MG63 (cell line): ENCODE data around the gene LIG3. TPM values are rescaled to one million over a fixed set of nuclear protein-coding genes. Genes with fewer than 3 reads are reported as not detected.
"Not testable (repeated sequence)": the region's sequence is repeated elsewhere in the genome, so short reads cannot be mapped to it uniquely, and the experiment has no call there.

Experiments
- DNase-seq: peaks from one replicate; pipeline ENCODE4 v3.0.0-alpha.2; 2020
- H3K27me3 ChIP-seq: fragments of 250-450 bp; sonication (Bioruptor Pico); 2 replicates; pipeline ENCODE4 v1.5.1; 2020; ENCODE audit warnings: mild to moderate bottlenecking, moderate library complexity
- H3K36me3 ChIP-seq: fragments of 250-450 bp; sonication (Bioruptor Pico); 2 replicates; pipeline ENCODE4 v1.5.1; 2020; ENCODE audit warnings: mild to moderate bottlenecking, moderate library complexity
- H3K4me3 ChIP-seq: fragments of 250-450 bp; sonication (Bioruptor Pico); 2 replicates; pipeline ENCODE4 v1.5.1; 2020; ENCODE audit warnings: mild to moderate bottlenecking, moderate library complexity
- H3K9me3 ChIP-seq: fragments of 250-450 bp; sonication (Bioruptor Pico); 2 replicates; pipeline ENCODE4 v1.5.1; 2020; ENCODE audit warnings: mild to moderate bottlenecking, moderate library complexity
- total RNA-seq: library from RNA; depleted of rRNA; stranded (reverse); fragments of >200 nt; shearing (Covaris generic); gene quantifications from 2 replicates; pipeline ENCODE4 v1.2.3, GENCODE V29; 2014; ENCODE audit warnings: low replicate concordance; rRNA removed

The LIG3 gene
- total RNA-seq, result 16.3 and 45.6 TPM in 2 replicates

- no peaks in the 10 kb centered on the region for H3K27me3 ChIP-seq
- H3K36me3 ChIP-seq, result peaks cover 19% of the 10 kb centered on the region
- no peaks in the 10 kb centered on the region for H3K9me3 ChIP-seq
- DNase-seq, result peak; percentile 96
- peak within 1 kb of the TSS; percentile 96 for H3K4me3 ChIP-seq
These were observed at the start of gene LIG3 for GRCh38 chr17:34980353-34980680. LIG3 (plus strand) TSS chr17:34980512; CDS start chr17:34983006, 2,494 bp downstream.

- not testable (repeated sequence) for H3K36me3 ChIP-seq, DNase-seq, H3K9me3 ChIP-seq, H3K4me3 ChIP-seq, H3K27me3 ChIP-seq
These were observed 29.5 kb upstream of the LIG3 start for GRCh38 chr17:34950780-34951179.

- Histone ChIP-seq H3K36me3 (peaks cover 11% of the 10 kb centered on the region), H3K9me3 (no peaks in the 10 kb centered on the region), H3K27me3 (no peaks in the 10 kb centered on the region), H3K4me3 (no peak overlapping the region)
- DNase-seq, result no peak
These were observed 21.9 kb upstream of the LIG3 start for GRCh38 chr17:34958438-34958837.

GRCh38 chr17:34961093-34961911, 19.0 kb upstream of the LIG3 start, which contains the start of the genes CCT6B and ZNF830:
CCT6B (minus strand) TSS chr17:34961460; CDS start chr17:34961393, 67 bp downstream.
ZNF830 (plus strand) TSS chr17:34961540; CDS start chr17:34961567, 27 bp downstream.
- Histone ChIP-seq H3K27me3 (no peaks in the 10 kb centered on the region), H3K36me3 (peaks cover 38% of the 10 kb centered on the region), H3K9me3 (no peaks in the 10 kb centered on the region), H3K4me3 (peak within 1 kb of the TSS; percentile 83)
- DNase-seq, result peak; percentile 91

GRCh38 chr17:34974179-34974578, 6.1 kb upstream of the LIG3 start:
- no peaks in the 10 kb centered on the region for H3K27me3 ChIP-seq
- H3K36me3 ChIP-seq, result no peaks in the 10 kb centered on the region
- H3K4me3 ChIP-seq, result no peak overlapping the region
- H3K9me3 ChIP-seq, result no peaks in the 10 kb centered on the region
- no peak for DNase-seq

GRCh38 chr17:34974794-34975785, 5.2 kb upstream of the LIG3 start:
- no peak for DNase-seq
- no peaks in the 10 kb centered on the region for H3K36me3 ChIP-seq
- H3K4me3 ChIP-seq, result no peak overlapping the region
- no peaks in the 10 kb centered on the region for H3K9me3 ChIP-seq
- no peaks in the 10 kb centered on the region for H3K27me3 ChIP-seq

GRCh38 chr17:34979153-34979552, 1.2 kb upstream of the LIG3 start:
- H3K9me3 ChIP-seq, result no peaks in the 10 kb centered on the region
- H3K27me3 ChIP-seq, result no peaks in the 10 kb centered on the region
- no peak for DNase-seq
- H3K4me3 ChIP-seq, result no peak overlapping the region
- peaks cover 13% of the 10 kb centered on the region for H3K36me3 ChIP-seq

GRCh38 chr17:34979650-34980352, 511 bp upstream of the LIG3 start:
- Histone ChIP-seq H3K4me3 (peak overlapping the region; percentile 96), H3K9me3 (no peaks in the 10 kb centered on the region), H3K36me3 (peaks cover 14% of the 10 kb centered on the region)

GRCh38 chr17:34980681-34981537, 597 bp downstream of the LIG3 start:
- peak; percentile 81 for DNase-seq
- Histone ChIP-seq H3K36me3 (peaks cover 24% of the 10 kb centered on the region), H3K9me3 (no peaks in the 10 kb centered on the region), H3K27me3 (no peaks in the 10 kb centered on the region), H3K4me3 (peak overlapping the region; percentile 96)

More at GRCh38 chr17:34979650-34980352, 511 bp upstream of the LIG3 start:
- no peak for DNase-seq
- H3K27me3 ChIP-seq, result no peaks in the 10 kb centered on the region

- H3K4me3 ChIP-seq, result peak overlapping the region; percentile 96
- no peaks in the 10 kb centered on the region for H3K27me3 ChIP-seq
- H3K36me3 ChIP-seq, result peaks cover 32% of the 10 kb centered on the region
- H3K9me3 ChIP-seq, result no peaks in the 10 kb centered on the region
- DNase-seq, result no peak
These were observed 1.4 kb downstream of the LIG3 start for GRCh38 chr17:34981538-34982241.

- Histone ChIP-seq H3K36me3 (peaks cover 72% of the 10 kb centered on the region), H3K9me3 (no peaks in the 10 kb centered on the region), H3K27me3 (no peaks in the 10 kb centered on the region), H3K4me3 (no peak overlapping the region)
- DNase-seq, result no peak
These were observed 6.9 kb downstream of the LIG3 start for GRCh38 chr17:34987232-34987631.

- DNase-seq, result no peak
- H3K36me3 ChIP-seq, result peaks cover 79% of the 10 kb centered on the region
- no peaks in the 10 kb centered on the region for H3K27me3 ChIP-seq
- no peak overlapping the region for H3K4me3 ChIP-seq
- H3K9me3 ChIP-seq, result no peaks in the 10 kb centered on the region
These were observed 8.3 kb downstream of the LIG3 start for GRCh38 chr17:34988644-34989043.

- Histone ChIP-seq H3K27me3 (no peaks in the 10 kb centered on the region), H3K4me3 (no peak overlapping the region), H3K9me3 (no peaks in the 10 kb centered on the region), H3K36me3 (peaks cover 83% of the 10 kb centered on the region)
- no peak for DNase-seq
These were observed 9.2 kb downstream of the LIG3 start for GRCh38 chr17:34989473-34989872.

- DNase-seq, result no peak
- H3K36me3 ChIP-seq, result peaks cover 85% of the 10 kb centered on the region
- H3K27me3 ChIP-seq, result no peaks in the 10 kb centered on the region
These were observed 10.6 kb downstream of the LIG3 start for GRCh38 chr17:34990921-34991365.

GRCh38 chr17:34991606-34992005, 11.3 kb downstream of the LIG3 start:
- H3K36me3 ChIP-seq, result peaks cover 81% of the 10 kb centered on the region
- no peaks in the 10 kb centered on the region for H3K9me3 ChIP-seq
- DNase-seq, result no peak
- H3K4me3 ChIP-seq, result no peak overlapping the region
- H3K27me3 ChIP-seq, result no peaks in the 10 kb centered on the region

More at GRCh38 chr17:34990921-34991365, 10.6 kb downstream of the LIG3 start:
- no peaks in the 10 kb centered on the region for H3K9me3 ChIP-seq
- no peak overlapping the region for H3K4me3 ChIP-seq
